Liver (tissue), 9 donors: ENCODE measurements around the gene PPY. TPM values are rescaled to one million over a fixed set of nuclear protein-coding genes. Genes with fewer than 3 reads are reported as not detected.

Experiments
- DNase-seq: peaks from one replicate; pipeline ENCODE4 v3.0.0-alpha.2; 2017; ENCODE audit warnings: low spot score
- H3K27ac ChIP-seq, 2 donors: one replicate each; pipeline ENCODE4 v1.7.0; 2013; ENCODE audit warnings: inconsistent platforms in 2 of 2, low read length in 2 of 2, control low read depth in 1 of 2, low read depth in 1 of 2, mild to moderate bottlenecking in 1 of 2
- H3K27me3 ChIP-seq, 4 donors: one replicate each; pipeline versions ENCODE4 v1.6.1 to v1.7.0; 2013; ENCODE audit warnings: low read length in 3 of 4, inconsistent platforms in 1 of 4, mild to moderate bottlenecking in 1 of 4, moderate library complexity in 1 of 4; ENCODE audit not compliant: control insufficient read depth in 4 of 4, insufficient read depth in 4 of 4
- H3K36me3 ChIP-seq, 4 donors: one replicate each; pipeline versions ENCODE4 v1.6.1 to v1.7.0; 2013; ENCODE audit warnings: low read length in 3 of 4, mild to moderate bottlenecking in 3 of 4, low read depth in 1 of 4, moderate library complexity in 1 of 4; ENCODE audit not compliant: control insufficient read depth in 4 of 4, insufficient read depth in 3 of 4
- H3K4me1 ChIP-seq, 4 donors: one replicate each; pipeline versions ENCODE4 v1.6.1 to v1.7.0; 2013; ENCODE audit warnings: low read length in 3 of 4, mild to moderate bottlenecking in 3 of 4, moderate library complexity in 1 of 4; ENCODE audit not compliant: control insufficient read depth in 4 of 4, insufficient read depth in 4 of 4
- H3K4me3 ChIP-seq, 3 donors: one replicate each; pipeline versions ENCODE4 v1.6.1 to v1.7.0; 2013; ENCODE audit warnings: low read length in 3 of 3, control low read depth in 1 of 3, low read depth in 1 of 3, mild to moderate bottlenecking in 1 of 3
- H3K9ac ChIP-seq, 2 donors: one replicate each; pipeline ENCODE4 v1.7.0; 2013; ENCODE audit warnings: low read length in 2 of 2, mild to moderate bottlenecking in 2 of 2, moderate library complexity in 2 of 2, control low read depth in 1 of 2, low read depth in 1 of 2
- H3K9me3 ChIP-seq, 4 donors: one replicate each; pipeline versions ENCODE4 v1.6.1 to v1.7.0; 2013; ENCODE audit warnings: low read length in 3 of 4; ENCODE audit not compliant: control insufficient read depth in 4 of 4
- CTCF ChIP-seq: fragments of 150-350 bp; IDR thresholded peaks from 2 replicates; pipeline ENCODE4 v1.5.1; 2017; ENCODE audit warnings: improper control_type of control experiment, low read depth, low read length; ENCODE audit not compliant: missing input control
- EGR1 ChIP-seq, 2 donors: IDR thresholded peaks; 2 replicates each; pipeline ENCODE4 v1.6.1; 2016 to 2018; ENCODE audit warnings: antibody characterized with exemption in 2 of 2, low read depth in 2 of 2
- FOXA1 ChIP-seq: IDR thresholded peaks from 2 replicates; pipeline ENCODE4 v1.6.1; 2016; ENCODE audit warnings: antibody characterized with exemption
- FOXA2 ChIP-seq: IDR thresholded peaks from 2 replicates; pipeline ENCODE4 v1.6.1; 2016; ENCODE audit warnings: antibody characterized with exemption
- GABPA ChIP-seq, 2 donors: IDR thresholded peaks in 1 of 2; conservative IDR thresholded peaks in 1 of 2; 2 replicates each; pipeline ENCODE4 v1.6.1; 2016; ENCODE audit warnings: antibody characterized with exemption in 2 of 2, mild to moderate bottlenecking in 1 of 2, moderate library complexity in 1 of 2
- HNF4A ChIP-seq, 2 donors: conservative IDR thresholded peaks; 2 replicates each; pipeline ENCODE4 v1.6.1; 2016; ENCODE audit warnings: antibody characterized with exemption in 2 of 2, mild to moderate bottlenecking in 2 of 2
- HNF4G ChIP-seq: IDR thresholded peaks from 2 replicates; pipeline ENCODE4 v1.6.1; 2016; ENCODE audit warnings: antibody characterized with exemption
- JUND ChIP-seq, 2 donors: IDR thresholded peaks; 2 replicates each; pipeline ENCODE4 v1.6.1; 2016; ENCODE audit warnings: antibody characterized with exemption in 2 of 2
- NR2F2 ChIP-seq: IDR thresholded peaks from 2 replicates; pipeline ENCODE4 v1.6.1; 2016; ENCODE audit warnings: antibody characterized with exemption
- RAD21 ChIP-seq, 2 donors: IDR thresholded peaks; 2 replicates each; pipeline ENCODE4 v1.6.1; 2016; ENCODE audit warnings: antibody characterized with exemption in 2 of 2, mild to moderate bottlenecking in 2 of 2
- RXRA ChIP-seq, 2 donors: IDR thresholded peaks; 2 replicates each; pipeline ENCODE4 v1.6.1; 2017 to 2018; ENCODE audit warnings: antibody characterized with exemption in 2 of 2, mild to moderate bottlenecking in 1 of 2
- SP1 ChIP-seq: IDR thresholded peaks from 2 replicates; pipeline ENCODE4 v1.6.1; 2018; ENCODE audit warnings: antibody characterized with exemption, mild to moderate bottlenecking
- YY1 ChIP-seq: IDR thresholded peaks from 2 replicates; pipeline ENCODE4 v1.6.1; 2016; ENCODE audit warnings: antibody characterized with exemption, mild to moderate bottlenecking
- WGBS: extraction: QIAGEN DNeasy Blood & Tissue Kit; methylation state at CpG from one replicate; pipeline ENCODE4 v1.1.7; 2013; 5-methylcytosine and 5-hydroxymethylcytosine counted together
- polyA plus RNA-seq, 2 donors: library from polyadenylated mRNA; stranded (reverse) in 1 of 2; unstranded in 1 of 2; fragments of 200-250 nt in 1 of 2; fragments of >200 nt in 1 of 2; fragmentation: Nextera tagmentation in 1 of 2; extraction: Ambion mirVana in 1 of 2; gene quantifications; one replicate each; pipeline versions ENCODE4 v1.2.1 to v1.2.3, GENCODE V29; 2013 to 2015
- total RNA-seq, 2 donors: library from RNA; depleted of rRNA; stranded (reverse); fragments of >200 nt; gene quantifications; one replicate each; pipeline ENCODE4 v1.2.3, GENCODE V29; 2014
- TF ChIP-seq, protein P1 (sequence below): IDR thresholded peaks from 2 replicates; pipeline ENCODE4 v1.6.1; 2016; ENCODE audit warnings: antibody characterized with exemption
- TF ChIP-seq, protein P2 (sequence below): IDR thresholded peaks from 2 replicates; pipeline ENCODE4 v1.6.1; 2016; ENCODE audit warnings: antibody characterized with exemption
- TF ChIP-seq, protein P3 (sequence below): IDR thresholded peaks from 2 replicates; pipeline ENCODE4 v1.6.1; 2016; ENCODE audit warnings: antibody characterized with exemption, mild to moderate bottlenecking
- TF ChIP-seq, protein P4 (sequence below): IDR thresholded peaks from 2 replicates; pipeline ENCODE4 v1.6.1; 2016; ENCODE audit warnings: antibody characterized with exemption
- donor health status: healthy.
- donor health status: healthy.
- donor health status: healthy.
- donor health status: healthy.
- donor health status: healthy.

The PPY gene
- total and polyA plus RNA-seq, 4 donors: not detected

GRCh38 chr17:43932923-43933322, 9.4 kb downstream of the PPY start:
- 95% methylated on average over 4 of the region's 4 CpGs for WGBS
- DNase-seq: no peak
- Histone ChIP-seq H3K4me1 (peaks cover 5 to 11% (median 8%) of the 10 kb centered on the region in 4 donors), H3K36me3 (no peaks in the 10 kb centered on the region), H3K9me3 (no peaks in the 10 kb centered on the region), H3K4me3 (no peak overlapping the region), H3K27ac (no peak overlapping the region), H3K27me3 (no peaks in the 10 kb centered on the region), H3K9ac (no peak overlapping the region)
- TF ChIP-seq, protein P1, sequence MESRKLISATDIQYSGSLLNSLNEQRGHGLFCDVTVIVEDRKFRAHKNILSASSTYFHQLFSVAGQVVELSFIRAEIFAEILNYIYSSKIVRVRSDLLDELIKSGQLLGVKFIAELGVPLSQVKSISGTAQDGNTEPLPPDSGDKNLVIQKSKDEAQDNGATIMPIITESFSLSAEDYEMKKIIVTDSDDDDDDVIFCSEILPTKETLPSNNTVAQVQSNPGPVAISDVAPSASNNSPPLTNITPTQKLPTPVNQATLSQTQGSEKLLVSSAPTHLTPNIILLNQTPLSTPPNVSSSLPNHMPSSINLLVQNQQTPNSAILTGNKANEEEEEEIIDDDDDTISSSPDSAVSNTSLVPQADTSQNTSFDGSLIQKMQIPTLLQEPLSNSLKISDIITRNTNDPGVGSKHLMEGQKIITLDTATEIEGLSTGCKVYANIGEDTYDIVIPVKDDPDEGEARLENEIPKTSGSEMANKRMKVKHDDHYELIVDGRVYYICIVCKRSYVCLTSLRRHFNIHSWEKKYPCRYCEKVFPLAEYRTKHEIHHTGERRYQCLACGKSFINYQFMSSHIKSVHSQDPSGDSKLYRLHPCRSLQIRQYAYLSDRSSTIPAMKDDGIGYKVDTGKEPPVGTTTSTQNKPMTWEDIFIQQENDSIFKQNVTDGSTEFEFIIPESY: no peak
- no peak for TF ChIP-seq FOXA1
- no peak for TF ChIP-seq RXRA (IDR thresholded peaks at IDR 0.05)
- no peak for TF ChIP-seq RAD21 (IDR thresholded peaks at IDR 0.05)
- TF ChIP-seq, protein P2, sequence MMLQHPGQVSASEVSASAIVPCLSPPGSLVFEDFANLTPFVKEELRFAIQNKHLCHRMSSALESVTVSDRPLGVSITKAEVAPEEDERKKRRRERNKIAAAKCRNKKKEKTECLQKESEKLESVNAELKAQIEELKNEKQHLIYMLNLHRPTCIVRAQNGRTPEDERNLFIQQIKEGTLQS: no peak
- no peak for TF ChIP-seq YY1
- no peak for TF ChIP-seq NR2F2
- TF ChIP-seq, protein P3, sequence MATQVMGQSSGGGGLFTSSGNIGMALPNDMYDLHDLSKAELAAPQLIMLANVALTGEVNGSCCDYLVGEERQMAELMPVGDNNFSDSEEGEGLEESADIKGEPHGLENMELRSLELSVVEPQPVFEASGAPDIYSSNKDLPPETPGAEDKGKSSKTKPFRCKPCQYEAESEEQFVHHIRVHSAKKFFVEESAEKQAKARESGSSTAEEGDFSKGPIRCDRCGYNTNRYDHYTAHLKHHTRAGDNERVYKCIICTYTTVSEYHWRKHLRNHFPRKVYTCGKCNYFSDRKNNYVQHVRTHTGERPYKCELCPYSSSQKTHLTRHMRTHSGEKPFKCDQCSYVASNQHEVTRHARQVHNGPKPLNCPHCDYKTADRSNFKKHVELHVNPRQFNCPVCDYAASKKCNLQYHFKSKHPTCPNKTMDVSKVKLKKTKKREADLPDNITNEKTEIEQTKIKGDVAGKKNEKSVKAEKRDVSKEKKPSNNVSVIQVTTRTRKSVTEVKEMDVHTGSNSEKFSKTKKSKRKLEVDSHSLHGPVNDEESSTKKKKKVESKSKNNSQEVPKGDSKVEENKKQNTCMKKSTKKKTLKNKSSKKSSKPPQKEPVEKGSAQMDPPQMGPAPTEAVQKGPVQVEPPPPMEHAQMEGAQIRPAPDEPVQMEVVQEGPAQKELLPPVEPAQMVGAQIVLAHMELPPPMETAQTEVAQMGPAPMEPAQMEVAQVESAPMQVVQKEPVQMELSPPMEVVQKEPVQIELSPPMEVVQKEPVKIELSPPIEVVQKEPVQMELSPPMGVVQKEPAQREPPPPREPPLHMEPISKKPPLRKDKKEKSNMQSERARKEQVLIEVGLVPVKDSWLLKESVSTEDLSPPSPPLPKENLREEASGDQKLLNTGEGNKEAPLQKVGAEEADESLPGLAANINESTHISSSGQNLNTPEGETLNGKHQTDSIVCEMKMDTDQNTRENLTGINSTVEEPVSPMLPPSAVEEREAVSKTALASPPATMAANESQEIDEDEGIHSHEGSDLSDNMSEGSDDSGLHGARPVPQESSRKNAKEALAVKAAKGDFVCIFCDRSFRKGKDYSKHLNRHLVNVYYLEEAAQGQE: no peak
- TF ChIP-seq HNF4A (conservative IDR thresholded peaks at IDR 0.05): no peak
- no peak for TF ChIP-seq EGR1 (IDR thresholded peaks at IDR 0.05; ENCODE audit: low read depth in 2 of 2)
- no peak for TF ChIP-seq GABPA (IDR thresholded peaks at IDR 0.05 in 1 of 2, conservative IDR thresholded peaks at IDR 0.05 in 1 of 2)
- TF ChIP-seq JUND (IDR thresholded peaks at IDR 0.05): no peak

DNA sequence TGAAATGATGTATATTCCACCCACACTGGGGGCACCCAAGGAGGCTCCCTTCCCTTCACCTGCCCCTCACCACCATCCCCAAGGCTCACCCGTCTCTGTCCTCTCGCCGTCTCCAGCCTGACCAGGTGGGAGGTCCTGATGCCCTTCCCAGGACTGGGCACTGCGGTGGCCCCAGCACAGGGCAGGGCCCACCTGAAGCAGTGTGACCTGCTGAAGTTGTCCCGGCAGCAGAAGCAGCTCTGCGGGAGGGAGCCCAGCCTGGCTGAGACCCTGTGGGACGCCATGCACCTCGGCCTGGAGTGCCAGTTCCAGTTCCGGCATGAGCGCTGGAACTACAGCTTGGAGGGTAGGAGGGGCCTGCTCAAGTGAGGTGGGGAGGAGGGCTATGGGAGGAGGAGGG, 9.9 kb downstream of the PPY start:
- H3K4me3 ChIP-seq: no peak overlapping the region
- no peak overlapping the region for H3K9ac ChIP-seq
- no peaks in the 10 kb centered on the region for H3K36me3 ChIP-seq
- DNase-seq: no peak
- H3K4me1 ChIP-seq: peaks cover 3 to 9% (median 6%) of the 10 kb centered on the region in 4 donors
- no peaks in the 10 kb centered on the region for H3K27me3 ChIP-seq
- H3K27ac ChIP-seq: no peak overlapping the region
- H3K9me3 ChIP-seq: no peaks in the 10 kb centered on the region
- 95% methylated on average over 10 of the region's 10 CpGs for WGBS
- TF ChIP-seq, protein P2: no peak
- TF ChIP-seq HNF4A (conservative IDR thresholded peaks at IDR 0.05) (no peak), SP1 (no peak), FOXA2 (no peak), FOXA1 (no peak), JUND (IDR thresholded peaks at IDR 0.05) (no peak), RXRA (IDR thresholded peaks at IDR 0.05) (no peak), YY1 (no peak), HNF4G (no peak), CTCF (no peak), NR2F2 (no peak)
- TF ChIP-seq, protein P4, sequence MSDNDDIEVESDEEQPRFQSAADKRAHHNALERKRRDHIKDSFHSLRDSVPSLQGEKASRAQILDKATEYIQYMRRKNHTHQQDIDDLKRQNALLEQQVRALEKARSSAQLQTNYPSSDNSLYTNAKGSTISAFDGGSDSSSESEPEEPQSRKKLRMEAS: no peak
- TF ChIP-seq, protein P3: no peak
